ENCODE results near the gene PFN4. TPM values are rescaled to one million over a fixed set of nuclear protein-coding genes. Genes with fewer than 3 reads are reported as not detected.
"Not testable (repeated sequence)": the region's sequence is repeated elsewhere in the genome, so short reads cannot be mapped to it uniquely, and the experiment has no call there.

The PFN4 gene
- total RNA-seq, 8 experiments from 2014 or later: 1.00 to 3.8 (median 2.0) TPM

- Histone ChIP-seq H3K4me3 (no peak overlapping the region), H3K27ac (no peak overlapping the region), H3K4me1 (replicated peaks in 1 of 2) (no peaks in the 10 kb centered on the region)
- WGBS, 10 experiments: 78 to 100% (median 89%) methylated on average over 1 of the region's 1 CpG
- in situ Hi-C loops (cut with MboI; ENCODE audit: low pct_unique_long_range_greater_than_20kb in 2 of 9, low sequenced_read_pairs in 9 of 9, unreplicated experiment in 9 of 9): loop anchor here in 1 of 9 experiments (25.0 kb wide), 1 partner anchor 255 kb away; the partner anchor contains the start of gene ITSN2
- no peak for ATAC-seq (replicated peaks in 6 of 8)
These were observed 15.8 kb downstream of the PFN4 start for GRCh38 chr2:24107336-24107735.

DNA sequence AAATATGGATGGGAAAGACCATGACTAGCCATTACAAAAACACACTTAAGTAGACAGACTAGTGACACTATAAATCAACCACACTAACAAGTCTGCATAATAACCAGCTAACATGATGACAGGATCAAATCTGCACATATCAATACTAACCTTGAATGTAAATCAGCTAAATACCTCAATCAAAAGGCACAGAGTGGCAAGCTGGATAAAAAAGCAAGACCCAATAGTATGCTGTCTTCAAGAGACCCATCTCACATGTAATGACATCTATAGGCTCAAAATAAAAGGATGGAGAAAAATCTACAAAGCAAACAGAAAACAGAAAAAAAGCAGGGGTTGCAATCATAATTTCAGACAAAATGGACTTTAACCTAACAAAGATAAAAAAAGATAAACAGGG lies 16.3 kb downstream of the PFN4 start:
- in situ Hi-C loops (cut with MboI; ENCODE audit: low pct_unique_long_range_greater_than_20kb in 2 of 9, low sequenced_read_pairs in 9 of 9, unreplicated experiment in 9 of 9): loop anchor here in 1 of 9 experiments (25.0 kb wide), 1 partner anchor 256 kb away; the partner anchor contains the start of gene ITSN2
- no peak overlapping the region for H3K4me3 ChIP-seq
- ATAC-seq (replicated peaks in 6 of 8): no peak

DNA sequence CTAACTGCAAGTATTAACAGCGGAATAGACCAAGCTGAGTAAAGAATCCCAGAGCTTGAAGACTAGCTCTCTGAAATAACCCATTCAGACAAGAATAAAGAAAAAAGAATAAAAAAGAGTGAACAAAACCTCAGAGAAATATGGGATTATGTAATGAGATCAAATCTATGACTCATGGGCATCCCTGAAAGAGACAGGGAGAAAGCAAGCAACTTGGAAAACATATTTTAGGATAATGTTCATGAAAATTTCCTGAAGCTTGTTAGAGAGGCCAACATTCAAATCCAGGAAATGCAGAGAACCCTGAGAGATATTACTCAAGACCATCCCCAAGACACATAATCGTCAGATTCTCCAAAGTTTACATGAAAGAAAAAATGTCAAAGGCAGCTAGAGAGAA lies 17.3 kb downstream of the PFN4 start:
- H3K4me1 ChIP-seq (replicated peaks in 1 of 2): no peaks in the 10 kb centered on the region
- no peak overlapping the region for H3K4me3 ChIP-seq
- peak in 2 of 8 experiments; percentile 36 to 59 for ATAC-seq (replicated peaks in 6 of 8)
- in situ Hi-C loops (cut with MboI; ENCODE audit: low pct_unique_long_range_greater_than_20kb in 2 of 9, low sequenced_read_pairs in 9 of 9, unreplicated experiment in 9 of 9): loop anchor here in 1 of 9 experiments (25.0 kb wide), 1 partner anchor 256 kb away; the partner anchor contains the start of gene ITSN2
- WGBS, 10 experiments: 0 to 58% (median 33%) methylated on average over 1 to 2 of the region's 2 CpGs
- H3K27ac ChIP-seq: no peak overlapping the region

More for the DNA sequence above, 16.3 kb downstream of the PFN4 start:
- Histone ChIP-seq H3K27ac (no peak overlapping the region), H3K4me1 (replicated peaks in 1 of 2) (no peaks in the 10 kb centered on the region)

- H3K4me1 ChIP-seq (replicated peaks in 1 of 2): no peaks in the 10 kb centered on the region
- WGBS, 10 experiments: 40 to 100% (median 86%) methylated on average over 1 to 3 of the region's 4 CpGs; no CpG with 5 or more reads in 3 of the 10 experiments
- H3K27ac ChIP-seq: no peak overlapping the region
- H3K4me3 ChIP-seq: no peak overlapping the region
- in situ Hi-C loops (cut with MboI; ENCODE audit: low pct_unique_long_range_greater_than_20kb in 2 of 9, low sequenced_read_pairs in 9 of 9, unreplicated experiment in 9 of 9): loop anchor here in 1 of 9 experiments (25.0 kb wide), 1 partner anchor 257 kb away; the partner anchor contains the start of gene ITSN2
- ATAC-seq (replicated peaks in 6 of 8): peak in 3 of 8 experiments; percentile 44 to 70 (median 49)
These were observed 18.2 kb downstream of the PFN4 start for GRCh38 chr2:24104906-24105305.

GRCh38 chr2:24104110-24104650 lies 19.0 kb downstream of the PFN4 start:
- in situ Hi-C loops (cut with MboI; ENCODE audit: low pct_unique_long_range_greater_than_20kb in 2 of 9, low sequenced_read_pairs in 9 of 9, unreplicated experiment in 9 of 9): loop anchor here in 1 of 9 experiments (25.0 kb wide), 1 partner anchor 258 kb away; the partner anchor contains the start of gene ITSN2

DNA sequence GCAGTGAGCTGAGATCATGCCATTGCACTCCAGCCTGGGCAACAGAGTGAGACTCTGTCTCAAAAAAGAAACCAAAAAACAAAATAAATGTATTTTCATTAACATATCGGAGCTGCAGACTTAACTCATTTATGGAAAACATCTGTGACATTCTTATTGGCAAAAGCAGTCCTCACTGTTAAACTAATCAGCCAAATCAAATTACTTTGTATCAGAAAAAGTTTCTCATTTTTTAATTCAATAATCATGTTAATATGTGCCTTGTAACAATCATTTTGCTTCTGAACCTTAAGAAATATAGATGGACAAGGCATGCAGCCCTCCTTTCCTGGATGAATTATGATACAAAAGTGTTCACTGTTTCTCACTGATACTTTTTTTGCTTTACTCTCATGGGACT lies 20.5 kb downstream of the PFN4 start:
- no peak overlapping the region for H3K27ac ChIP-seq
- WGBS, 10 experiments: 14 to 100% (median 100%) methylated on average over 1 of the region's 1 CpG; no CpG with 5 or more reads in 4 of the 10 experiments
- no peaks in the 10 kb centered on the region for H3K4me1 ChIP-seq (replicated peaks in 1 of 2)
- H3K4me3 ChIP-seq: no peak overlapping the region
- no peak for ATAC-seq (replicated peaks in 6 of 8)
- in situ Hi-C loops (cut with MboI; ENCODE audit: low pct_unique_long_range_greater_than_20kb in 2 of 9, low sequenced_read_pairs in 9 of 9, unreplicated experiment in 9 of 9): loop anchor here in 1 of 9 experiments (25.0 kb wide), 1 partner anchor 260 kb away; the partner anchor contains the start of gene ITSN2

More at GRCh38 chr2:24104110-24104650, 19.0 kb downstream of the PFN4 start:
- Histone ChIP-seq H3K27ac (no peak overlapping the region), H3K4me3 (no peak overlapping the region), H3K4me1 (replicated peaks in 1 of 2) (no peaks in the 10 kb centered on the region)
- no peak for ATAC-seq (replicated peaks in 6 of 8)
- 89 to 100% (median 96%) methylated on average over 1 to 5 of the region's 8 CpGs; no CpG with 5 or more reads in 6 of the 10 experiments for whole genome bisulfite sequencing, 10 experiments

- no peak overlapping the region for H3K27ac ChIP-seq
- ATAC-seq (replicated peaks in 6 of 8): no peak
- H3K4me1 ChIP-seq (replicated peaks in 1 of 2): no peaks in the 10 kb centered on the region
- WGBS, 10 experiments: 38 to 100% (median 92%) methylated on average over 1 to 2 of the region's 2 CpGs; no CpG with 5 or more reads in 2 of the 10 experiments
- in situ Hi-C loops (cut with MboI; ENCODE audit: low pct_unique_long_range_greater_than_20kb in 2 of 9, low sequenced_read_pairs in 9 of 9, unreplicated experiment in 9 of 9): loop anchor here in 1 of 9 experiments (25.0 kb wide), 1 partner anchor 260 kb away; the partner anchor contains the start of gene ITSN2
- H3K4me3 ChIP-seq: no peak overlapping the region
These were observed 21.1 kb downstream of the PFN4 start for GRCh38 chr2:24101992-24102391.

DNA sequence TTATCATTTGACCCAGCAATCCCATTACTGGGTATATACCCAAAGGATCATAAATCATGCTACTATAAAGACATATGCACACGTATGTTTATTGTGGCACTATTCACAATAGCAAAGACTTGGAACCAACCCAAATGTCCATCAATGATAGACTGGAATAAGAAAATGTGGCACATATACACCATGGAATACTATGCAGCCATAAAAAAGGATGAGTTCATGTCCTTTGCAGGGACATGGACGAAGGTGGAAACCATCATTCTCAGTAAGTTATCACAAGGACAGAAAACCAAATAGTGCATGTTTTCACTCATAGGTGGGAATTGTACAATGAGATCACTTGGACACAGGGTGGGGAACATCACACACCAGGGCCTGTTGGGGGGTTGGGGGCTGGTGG lies 22.4 kb downstream of the PFN4 start:
- in situ Hi-C loops (cut with MboI; ENCODE audit: low pct_unique_long_range_greater_than_20kb in 2 of 9, low sequenced_read_pairs in 9 of 9, unreplicated experiment in 9 of 9): loop anchor here in 1 of 9 experiments (25.0 kb wide), 1 partner anchor 262 kb away; the partner anchor contains the start of gene ITSN2
- H3K27ac ChIP-seq; ATAC-seq (replicated peaks in 6 of 8); H3K4me1 ChIP-seq (replicated peaks in 1 of 2); H3K4me3 ChIP-seq: not testable (repeated sequence)
- 100% methylated on average over 1 of the region's 2 CpGs; no CpG with 5 or more reads in 8 of the 10 experiments for WGBS, 10 experiments

DNA sequence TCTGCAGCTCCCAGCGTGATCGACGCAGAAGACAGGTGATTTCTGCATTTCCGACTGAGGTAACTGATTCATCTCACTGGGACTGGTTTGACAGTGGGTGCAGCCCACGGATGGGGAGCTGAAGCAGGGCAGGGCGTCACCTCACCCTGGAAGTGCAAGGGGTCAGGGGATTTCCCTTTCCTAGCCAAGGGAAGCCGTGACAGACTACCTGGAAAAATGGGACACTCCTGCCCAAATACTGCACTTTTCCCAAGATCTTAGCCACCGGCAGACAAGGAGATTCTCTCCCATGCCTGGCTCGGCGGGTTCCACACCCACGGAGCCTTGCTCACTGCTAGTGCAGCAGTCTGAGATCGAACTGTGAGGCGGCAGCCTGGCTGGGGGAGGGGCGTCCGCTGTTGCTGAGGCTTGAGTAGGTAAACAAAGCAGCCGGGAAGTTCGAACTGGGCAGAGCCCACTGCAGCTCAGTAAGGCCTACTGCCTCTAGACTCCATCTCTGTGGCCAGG lies 27.9 kb downstream of the PFN4 start:
- not testable (repeated sequence) for H3K4me1 ChIP-seq (replicated peaks in 1 of 2); ATAC-seq (replicated peaks in 6 of 8); H3K4me3 ChIP-seq; H3K27ac ChIP-seq
- 52 to 100% (median 80%) methylated on average over 1 to 9 of the region's 17 CpGs; no CpG with 5 or more reads in 3 of the 10 experiments for WGBS, 10 experiments
- in situ Hi-C loops (cut with MboI; ENCODE audit: low pct_unique_long_range_greater_than_20kb in 2 of 9, low sequenced_read_pairs in 9 of 9, unreplicated experiment in 9 of 9): loop anchor here in 2 of 9 experiments (25.0 kb wide), 2 partner anchors 92 to 292 kb away; partner anchors contain the start of gene FAM228A (in 1 of the 2)

- not testable (repeated sequence) for H3K4me3 ChIP-seq; H3K27ac ChIP-seq; H3K4me1 ChIP-seq (replicated peaks in 1 of 2); ATAC-seq (replicated peaks in 6 of 8)
- 89 to 100% (median 98%) methylated on average over 1 to 3 of the region's 5 CpGs; no CpG with 5 or more reads in 4 of the 10 experiments for WGBS, 10 experiments
- in situ Hi-C loops (cut with MboI; ENCODE audit: low pct_unique_long_range_greater_than_20kb in 2 of 9, low sequenced_read_pairs in 9 of 9, unreplicated experiment in 9 of 9): loop anchor here in 2 of 9 experiments (25.0 kb wide), 2 partner anchors 94 to 294 kb away; partner anchors contain the start of gene FAM228A (in 1 of the 2)
These were observed 29.9 kb downstream of the PFN4 start for GRCh38 chr2:24093270-24093669.

GRCh38 chr2:24088821-24089359 lies 34.2 kb downstream of the PFN4 start:
- Histone ChIP-seq H3K4me3 (no peak overlapping the region), H3K27ac (no peak overlapping the region), H3K4me1 (replicated peaks in 1 of 2) (no peaks in the 10 kb centered on the region)
- in situ Hi-C loops (cut with MboI; ENCODE audit: low pct_unique_long_range_greater_than_20kb in 2 of 9, low sequenced_read_pairs in 9 of 9, unreplicated experiment in 9 of 9): loop anchor here in 2 of 9 experiments (25.0 kb wide), 2 partner anchors 98 to 298 kb away; partner anchors contain the start of gene FAM228A (in 1 of the 2)
- ATAC-seq (replicated peaks in 6 of 8): peak in 2 of 8 experiments; percentile 1 to 4
- WGBS, 10 experiments: 67 to 90% (median 86%) methylated on average over 1 to 2 of the region's 2 CpGs; no CpG with 5 or more reads in 5 of the 10 experiments

- H3K4me3 ChIP-seq: no peak overlapping the region
These were observed 36.1 kb downstream of the PFN4 start for GRCh38 chr2:24087032-24087431.

More at GRCh38 chr2:24087032-24087431, 36.1 kb downstream of the PFN4 start:
- ATAC-seq (replicated peaks in 6 of 8): no peak
- in situ Hi-C loops (cut with MboI; ENCODE audit: low pct_unique_long_range_greater_than_20kb in 2 of 9, low sequenced_read_pairs in 9 of 9, unreplicated experiment in 9 of 9): loop anchor here in 2 of 9 experiments (25.0 kb wide), 2 partner anchors 100 to 300 kb away; partner anchors contain the start of gene FAM228A (in 1 of the 2)
- Histone ChIP-seq H3K4me1 (replicated peaks in 1 of 2) (peaks cover 4 to 8% of the 10 kb centered on the region in 2 donors), H3K27ac (no peak overlapping the region)
- WGBS, 10 experiments: 46 to 91% (median 75%) methylated on average over 1 to 3 of the region's 3 CpGs

Measured in motor neuron (in vitro differentiated cells).